H9 (cell line): ENCODE data around the gene GRID1. TPM values are rescaled to one million over a fixed set of nuclear protein-coding genes. Genes with fewer than 3 reads are reported as not detected.

Experiments used
- DNase-seq: peaks from one replicate; pipeline ENCODE4 v3.0.0-alpha.2; 2017
- H2AFZ ChIP-seq: one replicate; pipeline ENCODE4 v1.6.1; 2013; ENCODE audit warnings: mild to moderate bottlenecking, low read length, control low read depth, moderate library complexity
- H2AK5ac ChIP-seq: 2 replicates; pipeline ENCODE4 v1.6.1; 2013; ENCODE audit warnings: low read length, control low read depth, mixed read lengths; ENCODE audit not compliant: insufficient read length
- H2BK120ac ChIP-seq: one replicate; pipeline ENCODE4 v1.6.1; 2013; ENCODE audit warnings: low read depth, mild to moderate bottlenecking, low read length, control low read depth, inconsistent platforms; ENCODE audit not compliant: poor library complexity, severe bottlenecking
- H2BK12ac ChIP-seq: 2 replicates; pipeline ENCODE4 v1.6.1; 2013; ENCODE audit warnings: low read length, control low read depth, mixed read lengths, low read depth; ENCODE audit not compliant: insufficient read length
- H2BK15ac ChIP-seq: 2 replicates; pipeline ENCODE4 v1.6.1; 2013; ENCODE audit warnings: low read depth, low read length, control low read depth
- H2BK20ac ChIP-seq: one replicate; pipeline ENCODE4 v1.6.1; 2013; ENCODE audit warnings: low read depth, mild to moderate bottlenecking, low read length, control low read depth, inconsistent platforms; ENCODE audit not compliant: poor library complexity, severe bottlenecking
- H2BK5ac ChIP-seq: 2 replicates; pipeline ENCODE4 v1.6.1; 2013; ENCODE audit warnings: low read length, control low read depth, mixed read lengths; ENCODE audit not compliant: insufficient read length
- H3K14ac ChIP-seq: 2 replicates; pipeline ENCODE4 v1.6.1; 2013; ENCODE audit warnings: low read length, control low read depth; ENCODE audit not compliant: insufficient read depth
- H3K18ac ChIP-seq: 2 replicates; pipeline ENCODE4 v1.6.1; 2013; ENCODE audit warnings: low read depth, mild to moderate bottlenecking, mixed read lengths, low read length, control low read depth; ENCODE audit not compliant: insufficient read length
- H3K23ac ChIP-seq: 2 replicates; pipeline ENCODE4 v1.6.1; 2013; ENCODE audit warnings: low read length, control low read depth, mixed read lengths, low read depth; ENCODE audit not compliant: insufficient read length
- H3K23me2 ChIP-seq: 2 replicates; pipeline ENCODE4 v1.6.1; 2013; ENCODE audit warnings: low read depth, mild to moderate bottlenecking, mixed read lengths, low read length, control low read depth; ENCODE audit not compliant: insufficient read length, poor library complexity, severe bottlenecking
- H3K27ac ChIP-seq: 2 replicates; pipeline ENCODE4 v1.5.1; 2013; ENCODE audit warnings: low read length, control low read depth, mixed read lengths, low read depth; ENCODE audit not compliant: insufficient read length
- H3K27me3 ChIP-seq: 2 replicates; pipeline ENCODE4 v1.6.1; 2013; ENCODE audit warnings: low read length, control low read depth, inconsistent platforms; ENCODE audit not compliant: insufficient read depth
- H3K4ac ChIP-seq: 2 replicates; pipeline ENCODE4 v1.6.1; 2013; ENCODE audit warnings: low read depth, mild to moderate bottlenecking, control low read depth, inconsistent platforms, low read length, moderate library complexity
- H3K4me1 ChIP-seq: 2 replicates; pipeline ENCODE4 v1.6.1; 2013; ENCODE audit warnings: low read length, control low read depth, inconsistent platforms; ENCODE audit not compliant: insufficient read depth
- H3K4me2 ChIP-seq: 2 replicates; pipeline ENCODE4 v1.6.1; 2013; ENCODE audit warnings: low read length, control low read depth, mixed read lengths; ENCODE audit not compliant: insufficient read length, insufficient read depth
- H3K56ac ChIP-seq: 2 replicates; pipeline ENCODE4 v1.6.1; 2013; ENCODE audit warnings: low read depth, mild to moderate bottlenecking, mixed read lengths, low read length, control low read depth; ENCODE audit not compliant: insufficient read length
- H3K79me1 ChIP-seq: 2 replicates; pipeline ENCODE4 v1.6.1; 2013; ENCODE audit warnings: low read depth, mild to moderate bottlenecking, moderate library complexity, low read length, control low read depth, inconsistent platforms; ENCODE audit not compliant: insufficient read depth, poor library complexity, severe bottlenecking
- H3K79me2 ChIP-seq: 2 replicates; pipeline ENCODE4 v1.6.1; 2013; ENCODE audit warnings: low read length, control low read depth, inconsistent platforms; ENCODE audit not compliant: insufficient read depth
- H3K9ac ChIP-seq: 2 replicates; pipeline ENCODE4 v1.6.1; 2013; ENCODE audit warnings: low read length, control low read depth, mixed read lengths; ENCODE audit not compliant: insufficient read length; ENCODE audit errors: extremely low read depth
- H3K9me3 ChIP-seq: one replicate; pipeline ENCODE4 v1.6.1; 2013; ENCODE audit warnings: low read depth, low read length, inconsistent platforms; ENCODE audit not compliant: control insufficient read depth
- H3T11ph ChIP-seq: one replicate; pipeline ENCODE4 v1.6.1; 2013; ENCODE audit warnings: mild to moderate bottlenecking, low read length, control low read depth, inconsistent platforms
- H4K20me1 ChIP-seq: one replicate; pipeline ENCODE4 v1.6.1; 2013; ENCODE audit not compliant: control insufficient read depth, insufficient read length, insufficient read depth
- H4K5ac ChIP-seq: 2 replicates; pipeline ENCODE4 v1.6.1; 2013; ENCODE audit warnings: low read depth, mild to moderate bottlenecking, mixed read lengths, low read length, control low read depth; ENCODE audit not compliant: insufficient read length
- H4K8ac ChIP-seq: replicated peaks from 2 replicates; pipeline ENCODE4 v1.6.1; 2013; ENCODE audit warnings: low read length, control low read depth, mixed read lengths, low read depth; ENCODE audit not compliant: insufficient read length
- H4K91ac ChIP-seq: 2 replicates; pipeline ENCODE4 v1.6.1; 2013; ENCODE audit warnings: low read depth, mild to moderate bottlenecking, moderate library complexity, mixed read lengths, low read length, control low read depth; ENCODE audit not compliant: insufficient read length
- H3K27ac Mint-ChIP-seq, 3 experiments: 2 replicates in 2 of 3; 3 replicates in 1 of 3; pipeline ENCODE4 v1.8.0; 2020 to 2021; ENCODE audit warnings: mixed read lengths in 3 of 3, mild to moderate bottlenecking in 1 of 3, moderate library complexity in 1 of 3
- H3K27me3 Mint-ChIP-seq: 2 replicates; pipeline ENCODE4 v1.8.0; 2021; ENCODE audit warnings: low read depth, mild to moderate bottlenecking, moderate library complexity, mixed read lengths
- H3K36me3 Mint-ChIP-seq, 3 experiments: 2 replicates in 2 of 3; 3 replicates in 1 of 3; pipeline ENCODE4 v1.8.0; 2020 to 2021; ENCODE audit warnings: low read depth in 3 of 3, mixed read lengths in 3 of 3; ENCODE audit not compliant: insufficient read depth in 1 of 3
- H3K4me1 Mint-ChIP-seq, 2 experiments: 2 replicates each; pipeline ENCODE4 v1.8.0; 2020; ENCODE audit warnings: mixed read lengths in 2 of 2
- H3K4me3 Mint-ChIP-seq, 2 experiments: 2 replicates in 1 of 2; 3 replicates in 1 of 2; pipeline ENCODE4 v1.8.0; 2020 to 2021; ENCODE audit warnings: mild to moderate bottlenecking in 2 of 2, mixed read lengths in 2 of 2, moderate library complexity in 1 of 2
- H3K9me3 Mint-ChIP-seq, 2 experiments: 2 replicates in 1 of 2; 3 replicates in 1 of 2; pipeline ENCODE4 v1.8.0; 2020; ENCODE audit warnings: mild to moderate bottlenecking in 2 of 2, mixed read lengths in 2 of 2, moderate library complexity in 1 of 2
- CTCF ChIP-seq: fragments of 200-600 bp; sonication (generic); conservative IDR thresholded peaks from 3 replicates; pipeline ENCODE4 v1.8.0; 2021; ENCODE audit warnings: antibody characterized with exemption, mild to moderate bottlenecking
- WGBS: extraction: QIAGEN DNeasy Blood & Tissue Kit; methylation state at CpG from one replicate; pipeline ENCODE4 v1.1.7; 2013; ENCODE audit warnings: missing lambda C conversion rate, low lambda C conversion rate, mixed read lengths; ENCODE audit not compliant: insufficient read length; ENCODE audit errors: extremely low coverage; 5-methylcytosine and 5-hydroxymethylcytosine counted together
- total RNA-seq: library from RNA; stranded (reverse); gene quantifications from 2 replicates; pipeline ENCODE4 v1.2.1, GENCODE V29; 2021

Gene GRID1
- total RNA-seq, 1 experiment from 2014 or later, result 0.35 TPM

- Histone ChIP-seq H4K5ac (no peak overlapping the region), H3K23me2 (no peaks in the 10 kb centered on the region), H2BK20ac (no peak overlapping the region), H2AK5ac (no peak overlapping the region), H3K18ac (no peak overlapping the region), H3K23ac (no peak overlapping the region), H3K4me2 (no peak overlapping the region), H3K4me1 (no peaks in the 10 kb centered on the region), H3K4ac (no peak overlapping the region), H4K20me1 (no peaks in the 10 kb centered on the region), H2BK12ac (no peak overlapping the region), H3K56ac (no peak overlapping the region), H2BK120ac (no peak overlapping the region), H3K79me2 (no peaks in the 10 kb centered on the region), H3K27ac (no peak overlapping the region), H2BK15ac (no peak overlapping the region), H3T11ph (no peak overlapping the region), H3K14ac (no peak overlapping the region), H4K8ac (no peak overlapping the region), H3K9ac (no peak overlapping the region), H2AFZ (no peak overlapping the region), H4K91ac (no peak overlapping the region), H3K79me1 (no peaks in the 10 kb centered on the region), H2BK5ac (no peak overlapping the region), H3K9me3 (no peaks in the 10 kb centered on the region), H3K27me3 (no peaks in the 10 kb centered on the region)
- TF ChIP-seq CTCF, result no peak
- Mint-ChIP-seq H3K9me3 (no peaks in the 10 kb centered on the region; a peak in 1 of 5 replicates), H3K27ac (no peak overlapping the region), H3K36me3 (no peaks in the 10 kb centered on the region), H3K4me3 (no peak overlapping the region), H3K27me3 (no peaks in the 10 kb centered on the region), H3K4me1 (no peaks in the 10 kb centered on the region)
- no CpG with 5 or more reads among the region's 7 CpGs for WGBS
- no peak for DNase-seq
Measured at GRCh38 chr10:86104611-86105145, 261.9 kb downstream of the GRID1 start.
